Measurements from ENCODE around the gene SIL1. TPM values are rescaled to one million over a fixed set of nuclear protein-coding genes. Genes with fewer than 3 reads are reported as not detected.

SIL1 gene
- total and polyA plus RNA-seq, 2 of the 13 experiments (the other 11 are each of a cell fraction or from before 2014, with no cell fraction given): 26.0 to 30.0 TPM

GRCh38 chr5:138964647-138965201 lies 233.4 kb downstream of the SIL1 start (continued):
- TF ChIP-seq, protein P1, sequence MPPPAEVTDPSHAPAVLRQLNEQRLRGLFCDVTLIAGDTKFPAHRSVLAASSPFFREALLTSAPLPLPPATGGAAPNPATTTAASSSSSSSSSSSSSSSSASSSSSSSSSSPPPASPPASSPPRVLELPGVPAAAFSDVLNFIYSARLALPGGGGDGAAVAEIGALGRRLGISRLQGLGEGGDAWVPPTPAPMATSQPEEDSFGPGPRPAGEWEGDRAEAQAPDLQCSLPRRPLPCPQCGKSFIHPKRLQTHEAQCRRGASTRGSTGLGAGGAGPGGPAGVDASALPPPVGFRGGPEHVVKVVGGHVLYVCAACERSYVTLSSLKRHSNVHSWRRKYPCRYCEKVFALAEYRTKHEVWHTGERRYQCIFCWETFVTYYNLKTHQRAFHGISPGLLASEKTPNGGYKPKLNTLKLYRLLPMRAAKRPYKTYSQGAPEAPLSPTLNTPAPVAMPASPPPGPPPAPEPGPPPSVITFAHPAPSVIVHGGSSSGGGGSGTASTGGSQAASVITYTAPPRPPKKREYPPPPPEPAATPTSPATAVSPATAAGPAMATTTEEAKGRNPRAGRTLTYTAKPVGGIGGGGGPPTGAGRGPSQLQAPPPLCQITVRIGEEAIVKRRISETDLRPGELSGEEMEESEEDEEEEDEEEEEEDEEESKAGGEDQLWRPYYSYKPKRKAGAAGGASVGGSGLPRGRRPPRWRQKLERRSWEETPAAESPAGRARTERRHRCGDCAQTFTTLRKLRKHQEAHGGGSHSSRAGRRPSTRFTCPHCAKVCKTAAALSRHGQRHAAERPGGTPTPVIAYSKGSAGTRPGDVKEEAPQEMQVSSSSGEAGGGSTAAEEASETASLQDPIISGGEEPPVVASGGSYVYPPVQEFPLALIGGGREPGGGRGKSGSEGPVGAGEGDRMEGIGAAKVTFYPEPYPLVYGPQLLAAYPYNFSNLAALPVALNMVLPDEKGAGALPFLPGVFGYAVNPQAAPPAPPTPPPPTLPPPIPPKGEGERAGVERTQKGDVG (CRISPR knock-in tag; IDR thresholded peaks at IDR 0.05; ENCODE audit: borderline replicate concordance): no peak
- TF ChIP-seq KDM3A (CRISPR knock-in tag; IDR thresholded peaks at IDR 0.05; ENCODE audit: low read depth) (no peak), XRCC5 (optimal IDR thresholded peaks at IDR 0.05; ENCODE audit: low read length) (peak; percentile 44), POLR2AphosphoS2 (IDR thresholded peaks at IDR 0.05; ENCODE audit: low read depth, low read length) (no peak), SOX6 (IDR thresholded peaks at IDR 0.05) (no peak), SOX6 (CRISPR knock-in tag; IDR thresholded peaks at IDR 0.05) (peak; percentile 40; the same call in 1 of the 2 replicates), CC2D1A (CRISPR knock-in tag; IDR thresholded peaks at IDR 0.05) (no peak), ZNF574 (CRISPR knock-in tag; IDR thresholded peaks at IDR 0.05) (peak; percentile 33; the same call in 1 of the 2 replicates), ZNF644 (CRISPR knock-in tag; IDR thresholded peaks at IDR 0.05; ENCODE audit: low read depth) (peak; percentile 79), ZNF879 (CRISPR knock-in tag; IDR thresholded peaks at IDR 0.05) (0 out of 2 replicates have a peak, but pooled peaks have one; percentile 35), ZMYM2 (CRISPR knock-in tag; IDR thresholded peaks at IDR 0.05) (no peak), SIX1 (CRISPR knock-in tag; IDR thresholded peaks at IDR 0.05; ENCODE audit: borderline replicate concordance) (no peak), CCDC6 (CRISPR knock-in tag; IDR thresholded peaks at IDR 0.05) (no peak), JDP2 (CRISPR knock-in tag; IDR thresholded peaks at IDR 0.05; ENCODE audit: borderline replicate concordance) (no peak), ZNF136 (CRISPR knock-in tag; IDR thresholded peaks at IDR 0.05; ENCODE audit: low read depth) (no peak), RXRB (CRISPR knock-in tag; IDR thresholded peaks at IDR 0.05; ENCODE audit: borderline replicate concordance) (peak; percentile 72; the same call in 1 of the 2 replicates), ZHX1 (CRISPR knock-in tag; IDR thresholded peaks at IDR 0.05; ENCODE audit: low read depth) (peak; percentile 45; the same call in 1 of the 2 replicates), EP300 (IDR thresholded peaks at IDR 0.05; ENCODE audit: low read depth in 2 of 2, low read length in 2 of 2) (peak; percentile 39 to 51; a peak in 2 of 4 replicates), EP300 (CRISPR knock-in tag; IDR thresholded peaks at IDR 0.05; ENCODE audit: borderline replicate concordance) (peak; percentile 35; the same call in 1 of the 2 replicates), RFX1 (IDR thresholded peaks at IDR 0.05) (no peak), CBX1 (IDR thresholded peaks at IDR 0.05; ENCODE audit: low read depth) (no peak), NR2F6 (IDR thresholded peaks at IDR 0.05) (0 out of 2 replicates have a peak, but pooled peaks have one; percentile 17), NR2F6 (CRISPR knock-in tag; IDR thresholded peaks at IDR 0.05) (0 out of 2 replicates have a peak, but pooled peaks have one; percentile 55), PLRG1 (conservative IDR thresholded peaks at IDR 0.05) (no peak), ZBTB42 (CRISPR knock-in tag; IDR thresholded peaks at IDR 0.05) (no peak)
